Colonic mucosa (tissue), 4 donors: Measurements from ENCODE around the gene SCYL3. TPM values are rescaled to one million over a fixed set of nuclear protein-coding genes. Genes with fewer than 3 reads are reported as not detected.

ENCODE experiments used
- DNase-seq: peaks from one replicate; pipeline ENCODE4 v3.0.0-alpha.2; 2020
- H3K27ac ChIP-seq: fragments of 200-600 bp; one replicate; pipeline ENCODE4 v1.8.0; 2021
- H3K27me3 ChIP-seq: fragments of 200-600 bp; one replicate; pipeline ENCODE4 v1.8.0; 2021
- H3K36me3 ChIP-seq: fragments of 200-600 bp; one replicate; pipeline ENCODE4 v1.8.0; 2021
- H3K4me1 ChIP-seq: fragments of 200-600 bp; one replicate; pipeline ENCODE4 v1.8.0; 2021; ENCODE audit warnings: mild to moderate bottlenecking
- H3K4me3 ChIP-seq: fragments of 200-600 bp; one replicate; pipeline ENCODE4 v1.8.0; 2021
- H3K9ac ChIP-seq, 2 donors: one replicate each; pipeline ENCODE4 v1.7.0; 2013; ENCODE audit warnings: control low read depth in 2 of 2, low read depth in 2 of 2, low read length in 2 of 2
- H3K9me3 ChIP-seq: fragments of 200-600 bp; one replicate; pipeline ENCODE4 v1.8.0; 2021
- intact Hi-C: fragments of 100-400 bp; cut with DNase I; formaldehyde crosslinking; loops from one replicate; pipeline ENCODE4 v1.14.1; 2022
- total RNA-seq, 2 donors: library from RNA; stranded (reverse); fragmentation: NEBNext Ultra II Directional in 1 of 2; extraction: Animal tissue kit (Norgen Biotek cat#: 25700) in 1 of 2; gene quantifications; one replicate each; pipeline ENCODE4 v1.2.1, GENCODE V29; 2021
- TF ChIP-seq, protein P1 (sequence below): fragments of 200-600 bp; IDR thresholded peaks from one replicate; pipeline ENCODE4 v1.8.0; 2022; ENCODE audit warnings: antibody characterized with exemption, mild to moderate bottlenecking
- donor health status: healthy.
- donor health status: DM: no; HTN: no; CAD: no.
- donor health status: DM: no; HTN: no; CAD: no.

SCYL3 gene
- total RNA-seq, 2 donors from 2014 or later: 11.6 to 15.8 TPM

DNA sequence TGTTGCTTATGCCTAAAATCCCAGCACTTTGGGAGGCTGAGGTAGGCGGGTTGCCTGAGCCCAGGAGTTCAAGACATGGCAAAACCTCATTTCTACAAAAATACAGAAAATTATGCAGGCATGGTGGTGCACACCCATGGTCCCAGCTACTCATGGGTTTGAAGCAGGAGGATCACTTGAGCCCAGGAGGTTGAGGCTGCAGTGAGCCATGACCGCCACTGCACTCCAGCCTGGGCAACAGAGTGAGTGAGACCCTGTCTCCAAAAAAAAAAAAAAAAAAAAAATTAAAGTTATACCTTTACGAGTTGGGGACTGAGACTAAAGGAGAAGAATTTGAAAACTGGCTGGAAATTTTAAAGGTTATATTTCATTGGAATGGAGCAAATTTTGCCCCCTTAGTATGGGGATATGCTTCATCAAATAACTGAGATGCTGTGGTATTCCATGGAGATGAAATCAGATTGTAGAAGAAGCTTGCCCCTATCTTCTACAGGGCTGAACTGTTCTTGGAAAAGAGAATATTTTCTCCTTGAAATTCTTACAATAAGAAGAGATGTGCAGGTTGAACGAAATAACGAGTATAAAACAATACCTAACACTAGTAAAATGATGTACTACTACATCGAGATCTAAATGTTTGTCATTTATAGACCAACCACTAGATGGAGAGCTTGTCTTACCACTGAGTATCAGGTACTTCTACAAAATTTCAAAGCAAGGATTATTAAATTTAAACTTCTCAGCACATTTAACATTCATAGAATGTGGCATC is 34.9 kb upstream of the SCYL3 start:
- no peaks in the 10 kb centered on the region for H3K4me1 ChIP-seq
- H3K27me3 ChIP-seq: no peaks in the 10 kb centered on the region
- H3K9me3 ChIP-seq: no peaks in the 10 kb centered on the region
- no peak overlapping the region for H3K27ac ChIP-seq
- H3K9ac ChIP-seq: no peak overlapping the region
- TF ChIP-seq, protein P1, sequence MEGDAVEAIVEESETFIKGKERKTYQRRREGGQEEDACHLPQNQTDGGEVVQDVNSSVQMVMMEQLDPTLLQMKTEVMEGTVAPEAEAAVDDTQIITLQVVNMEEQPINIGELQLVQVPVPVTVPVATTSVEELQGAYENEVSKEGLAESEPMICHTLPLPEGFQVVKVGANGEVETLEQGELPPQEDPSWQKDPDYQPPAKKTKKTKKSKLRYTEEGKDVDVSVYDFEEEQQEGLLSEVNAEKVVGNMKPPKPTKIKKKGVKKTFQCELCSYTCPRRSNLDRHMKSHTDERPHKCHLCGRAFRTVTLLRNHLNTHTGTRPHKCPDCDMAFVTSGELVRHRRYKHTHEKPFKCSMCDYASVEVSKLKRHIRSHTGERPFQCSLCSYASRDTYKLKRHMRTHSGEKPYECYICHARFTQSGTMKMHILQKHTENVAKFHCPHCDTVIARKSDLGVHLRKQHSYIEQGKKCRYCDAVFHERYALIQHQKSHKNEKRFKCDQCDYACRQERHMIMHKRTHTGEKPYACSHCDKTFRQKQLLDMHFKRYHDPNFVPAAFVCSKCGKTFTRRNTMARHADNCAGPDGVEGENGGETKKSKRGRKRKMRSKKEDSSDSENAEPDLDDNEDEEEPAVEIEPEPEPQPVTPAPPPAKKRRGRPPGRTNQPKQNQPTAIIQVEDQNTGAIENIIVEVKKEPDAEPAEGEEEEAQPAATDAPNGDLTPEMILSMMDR: peak; percentile 54
- no peak overlapping the region for H3K4me3 ChIP-seq
- DNase-seq: no peak
- H3K36me3 ChIP-seq: no peaks in the 10 kb centered on the region
- intact Hi-C loops: no loop called here

DNA sequence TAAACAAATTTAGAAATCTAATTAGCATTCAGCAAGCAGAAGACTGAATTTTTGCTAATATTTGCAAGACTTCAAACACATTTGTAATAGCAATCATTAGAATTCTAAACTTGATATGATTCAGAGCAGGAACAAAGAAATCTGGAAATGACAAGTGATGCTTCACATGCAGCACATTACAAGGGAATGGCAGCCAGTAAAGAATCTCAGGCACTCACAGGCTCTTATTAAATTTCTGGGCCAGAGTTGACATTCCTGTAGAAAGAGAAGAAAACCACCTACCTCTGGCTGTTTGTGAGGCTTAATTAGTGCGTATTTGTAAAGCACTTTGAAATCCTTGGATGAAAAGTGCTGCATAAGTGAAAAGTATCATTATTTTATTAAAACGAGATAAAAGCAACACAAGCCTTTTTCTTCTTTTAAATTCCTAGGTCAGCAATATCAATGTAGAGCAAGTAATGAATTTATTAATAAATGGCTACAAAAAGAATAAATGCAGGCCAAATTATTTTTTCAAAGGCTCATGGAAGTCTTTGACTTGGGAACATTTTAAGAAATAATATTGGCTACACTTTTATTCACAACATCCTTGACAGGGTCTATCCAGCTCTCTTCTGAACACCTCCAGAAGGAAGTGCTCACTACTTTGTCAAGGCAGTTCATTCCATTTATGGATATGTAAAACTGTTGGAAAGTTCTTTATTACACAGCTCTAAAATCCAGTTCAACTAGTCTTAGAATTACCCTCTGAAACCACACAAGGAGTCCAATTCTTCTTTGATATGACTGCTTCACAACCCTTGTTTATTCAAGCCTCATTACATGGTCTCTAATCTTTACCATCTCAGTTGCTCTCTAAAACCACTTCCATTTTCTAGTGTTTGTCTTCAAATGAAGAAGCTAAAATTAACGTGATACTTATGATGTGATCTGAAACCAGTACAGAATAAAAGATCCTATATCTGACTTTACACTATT is 32.1 kb upstream of the SCYL3 start:
- Histone ChIP-seq H3K27me3 (no peaks in the 10 kb centered on the region), H3K36me3 (no peaks in the 10 kb centered on the region), H3K4me3 (no peak overlapping the region), H3K9ac (no peak overlapping the region), H3K4me1 (no peaks in the 10 kb centered on the region), H3K9me3 (no peaks in the 10 kb centered on the region), H3K27ac (no peak overlapping the region)
- no peak for DNase-seq
- intact Hi-C loops: no loop called here
- TF ChIP-seq, protein P1: no peak

DNA sequence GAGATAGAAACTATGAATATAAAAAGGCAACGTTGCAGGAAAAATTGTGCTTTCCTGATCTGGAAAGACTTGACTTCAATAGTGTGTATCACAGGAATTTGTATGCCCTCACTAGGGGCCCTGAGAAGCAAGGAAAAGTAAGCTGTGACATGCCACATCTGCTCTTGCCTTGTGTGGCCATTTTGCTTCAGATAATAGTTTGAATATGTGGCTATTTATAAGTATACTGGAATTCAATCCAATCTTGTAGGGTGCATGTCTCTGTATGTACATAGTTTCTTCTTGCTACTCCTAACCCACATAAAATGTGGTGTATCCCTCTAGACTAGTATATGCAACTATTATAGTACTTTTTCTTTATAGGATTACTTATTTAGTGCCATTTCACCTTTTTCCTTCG is 31.1 kb upstream of the SCYL3 start:
- intact Hi-C loops: no loop called here
- Histone ChIP-seq H3K4me3 (no peak overlapping the region), H3K9ac (no peak overlapping the region), H3K4me1 (no peaks in the 10 kb centered on the region), H3K36me3 (no peaks in the 10 kb centered on the region), H3K27ac (no peak overlapping the region), H3K27me3 (no peaks in the 10 kb centered on the region), H3K9me3 (no peaks in the 10 kb centered on the region)
- TF ChIP-seq, protein P1: no peak
- DNase-seq: no peak

DNA sequence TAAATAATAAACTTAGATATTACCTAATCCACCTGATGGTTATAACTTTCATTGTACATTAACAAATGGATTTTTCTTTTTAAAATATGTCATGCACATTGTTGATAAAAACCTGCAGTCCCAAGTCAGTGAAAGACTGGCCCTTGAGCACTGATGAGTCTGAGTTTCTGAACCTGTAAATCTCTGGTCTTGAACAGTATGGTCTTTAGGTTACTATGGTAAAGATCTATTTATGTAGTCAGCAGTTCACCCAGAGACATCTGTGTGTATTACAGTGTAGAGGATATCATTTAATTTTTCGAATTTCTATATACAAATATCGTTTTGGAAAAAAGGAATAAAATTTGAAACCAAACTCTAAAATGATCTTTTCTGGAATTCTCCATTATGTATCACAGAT is 30.4 kb upstream of the SCYL3 start:
- H3K4me3 ChIP-seq: no peak overlapping the region
- no peaks in the 10 kb centered on the region for H3K9me3 ChIP-seq
- DNase-seq: no peak
- TF ChIP-seq, protein P1: no peak
- H3K27ac ChIP-seq: no peak overlapping the region
- H3K4me1 ChIP-seq: no peaks in the 10 kb centered on the region
- intact Hi-C loops: no loop called here
- no peaks in the 10 kb centered on the region for H3K27me3 ChIP-seq
- H3K9ac ChIP-seq: no peak overlapping the region
- H3K36me3 ChIP-seq: no peaks in the 10 kb centered on the region

DNA sequence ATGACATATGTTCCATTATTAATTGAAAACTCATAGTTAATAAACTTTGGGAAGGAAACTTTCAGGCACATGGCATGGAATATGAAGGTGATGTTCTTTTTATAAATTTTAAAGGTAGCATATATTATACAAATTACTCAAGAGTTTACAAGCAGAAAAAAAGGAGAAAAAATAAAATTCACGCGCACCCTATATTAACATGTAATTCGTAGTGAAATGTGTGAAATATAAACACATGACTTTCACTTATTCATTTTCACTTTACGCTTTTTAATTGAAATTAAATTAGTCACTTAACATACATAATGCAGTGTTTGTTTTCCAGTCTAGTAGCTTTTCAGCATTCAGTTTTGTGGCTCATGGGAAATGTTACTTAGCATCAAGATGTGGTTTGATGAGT is 27.4 kb upstream of the SCYL3 start:
- Histone ChIP-seq H3K36me3 (no peaks in the 10 kb centered on the region), H3K27ac (no peak overlapping the region), H3K4me3 (no peak overlapping the region), H3K27me3 (no peaks in the 10 kb centered on the region), H3K9ac (no peak overlapping the region), H3K4me1 (no peaks in the 10 kb centered on the region), H3K9me3 (no peaks in the 10 kb centered on the region)
- TF ChIP-seq, protein P1: no peak
- no peak for DNase-seq
- intact Hi-C loops: no loop called here
